HG03064 (cell line): ENCODE results near the gene UQCRQ.

ENCODE experiments used
- ATAC-seq: cut with Tn5 transposase; IDR thresholded peaks from one replicate; pipeline ENCODE4 v1.9.1; 2021; ENCODE audit warnings: low read depth; ENCODE audit not compliant: unreplicated experiment

Gene UQCRQ

GRCh38 chr5:132898094-132898493 is 31.7 kb downstream of the UQCRQ start:
- ATAC-seq, result no peak

GRCh38 chr5:132901036-132901435 is 34.6 kb downstream of the UQCRQ start:
- no peak for ATAC-seq

- no peak for ATAC-seq
Measured at GRCh38 chr5:132901730-132902129, 35.3 kb downstream of the UQCRQ start.

- no peak for ATAC-seq
Measured at GRCh38 chr5:132905938-132906337, 39.5 kb downstream of the UQCRQ start.

GRCh38 chr5:132907161-132907560 is 40.7 kb downstream of the UQCRQ start:
- no peak for ATAC-seq

- ATAC-seq, result no peak
Measured at GRCh38 chr5:132909702-132910101, 43.3 kb downstream of the UQCRQ start.

GRCh38 chr5:132915681-132916080 is 49.2 kb downstream of the UQCRQ start:
- no peak for ATAC-seq

GRCh38 chr5:132916086-132916485 is 49.6 kb downstream of the UQCRQ start:
- no peak for ATAC-seq
